Uterus (tissue), 4 donors: Measurements from ENCODE around the gene HECW1. TPM values are rescaled to one million over a fixed set of nuclear protein-coding genes. Genes with fewer than 3 reads are reported as not detected.

ENCODE experiments used
- DNase-seq, 2 donors: peaks; one replicate each; pipeline ENCODE4 v3.0.0-alpha.2; 2019 to 2020
- H3K27ac ChIP-seq, 2 donors: fragments of 200-600 bp; sonication (generic); 1 replicate in 1 of 2; 2 replicates in 1 of 2; pipeline ENCODE4 v1.5.1; 2016 to 2018
- H3K27me3 ChIP-seq, 2 donors: fragments of 200-600 bp; sonication (generic); one replicate each; pipeline ENCODE4 v1.5.1; 2018 to 2019; ENCODE audit warnings: control low read depth in 1 of 2
- H3K36me3 ChIP-seq, 2 donors: fragments of 200-600 bp; sonication (generic); one replicate each; pipeline ENCODE4 v1.5.1; 2019; ENCODE audit warnings: control low read depth in 1 of 2
- H3K4me1 ChIP-seq, 2 donors: fragments of 200-600 bp; sonication (generic); one replicate each; pipeline ENCODE4 v1.5.1; 2018 to 2019; ENCODE audit warnings: control low read depth in 1 of 2
- H3K4me3 ChIP-seq, 2 donors: fragments of 200-600 bp; sonication (generic); 1 replicate in 1 of 2; 2 replicates in 1 of 2; pipeline ENCODE4 v1.5.1; 2018 to 2019; ENCODE audit warnings: mild to moderate bottlenecking in 1 of 2
- H3K9me3 ChIP-seq, 2 donors: fragments of 200-600 bp; sonication (generic); one replicate each; pipeline ENCODE4 v1.5.1; 2019; ENCODE audit warnings: control low read depth in 1 of 2
- POLR2A ChIP-seq, 2 donors: fragments of 450-650 bp; IDR thresholded peaks; one replicate each; pipeline ENCODE4 v1.6.1; 2016; ENCODE audit warnings: antibody characterized with exemption in 2 of 2, mild to moderate bottlenecking in 1 of 2, moderate library complexity in 1 of 2
- intact Hi-C: fragments of 100-400 bp; cut with DNase I; formaldehyde crosslinking; loops from one replicate; pipeline ENCODE4 v1.15.1; 2023; ENCODE audit warnings: low total_unique reads
- total RNA-seq, 4 donors: library from RNA; depleted of rRNA in 3 of 4; stranded (reverse); fragments of >200 nt in 3 of 4; gene quantifications; one replicate each; pipeline versions ENCODE4 v1.1.0 to v1.2.4, GENCODE V29; 2014 to 2023
- TF ChIP-seq, protein P1 (sequence below), 4 experiments: fragments of 200-600 bp in 2 of 4; fragments of 450-650 bp in 2 of 4; sonication (generic) in 2 of 4; IDR thresholded peaks; one replicate each; pipeline ENCODE4 v1.5.1; 2016 to 2019; ENCODE audit warnings: antibody characterized with exemption in 4 of 4, mild to moderate bottlenecking in 2 of 4, moderate library complexity in 1 of 4
- donor health status: DM: yes; HTN: yes; CAD: no.

Gene HECW1
- total RNA-seq, 4 donors from 2014 or later: 0.28 TPM; not detected in 3

DNA sequence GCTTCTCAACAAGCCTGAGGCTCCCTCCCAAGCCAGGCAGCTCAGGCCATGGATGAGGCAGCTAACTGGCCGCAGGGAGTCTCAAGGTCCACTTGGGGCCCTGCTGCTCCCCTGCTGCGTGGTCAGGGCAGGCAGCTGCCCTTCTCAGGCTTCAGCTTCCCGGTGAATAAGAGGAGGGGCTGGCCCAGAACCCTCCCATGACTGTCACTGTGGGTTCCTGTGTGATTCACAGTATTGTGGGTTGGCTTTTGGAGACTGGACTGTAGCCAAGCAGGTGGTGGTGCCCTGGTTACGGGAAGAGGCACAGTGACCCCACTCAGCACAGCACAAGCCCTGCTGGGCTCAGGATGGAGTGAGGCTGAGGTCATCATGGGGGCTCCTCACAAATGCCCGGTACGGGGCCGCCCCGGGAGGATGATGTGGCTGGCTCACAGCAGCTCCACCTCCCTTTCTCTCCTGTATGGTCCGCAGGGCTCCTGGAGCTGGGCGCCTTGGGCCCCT, 189.8 kb downstream of the HECW1 start:
- H3K9me3 ChIP-seq: no peaks in the 10 kb centered on the region
- DNase-seq: no peak
- H3K36me3 ChIP-seq: no peaks in the 10 kb centered on the region
- H3K27ac ChIP-seq: no peak overlapping the region
- TF ChIP-seq, protein P1, sequence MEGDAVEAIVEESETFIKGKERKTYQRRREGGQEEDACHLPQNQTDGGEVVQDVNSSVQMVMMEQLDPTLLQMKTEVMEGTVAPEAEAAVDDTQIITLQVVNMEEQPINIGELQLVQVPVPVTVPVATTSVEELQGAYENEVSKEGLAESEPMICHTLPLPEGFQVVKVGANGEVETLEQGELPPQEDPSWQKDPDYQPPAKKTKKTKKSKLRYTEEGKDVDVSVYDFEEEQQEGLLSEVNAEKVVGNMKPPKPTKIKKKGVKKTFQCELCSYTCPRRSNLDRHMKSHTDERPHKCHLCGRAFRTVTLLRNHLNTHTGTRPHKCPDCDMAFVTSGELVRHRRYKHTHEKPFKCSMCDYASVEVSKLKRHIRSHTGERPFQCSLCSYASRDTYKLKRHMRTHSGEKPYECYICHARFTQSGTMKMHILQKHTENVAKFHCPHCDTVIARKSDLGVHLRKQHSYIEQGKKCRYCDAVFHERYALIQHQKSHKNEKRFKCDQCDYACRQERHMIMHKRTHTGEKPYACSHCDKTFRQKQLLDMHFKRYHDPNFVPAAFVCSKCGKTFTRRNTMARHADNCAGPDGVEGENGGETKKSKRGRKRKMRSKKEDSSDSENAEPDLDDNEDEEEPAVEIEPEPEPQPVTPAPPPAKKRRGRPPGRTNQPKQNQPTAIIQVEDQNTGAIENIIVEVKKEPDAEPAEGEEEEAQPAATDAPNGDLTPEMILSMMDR (IDR thresholded peaks at IDR 0.05): no peak
- no peak for TF ChIP-seq POLR2A (IDR thresholded peaks at IDR 0.05)
- no peaks in the 10 kb centered on the region for H3K27me3 ChIP-seq
- H3K4me1 ChIP-seq: no peaks in the 10 kb centered on the region
- H3K4me3 ChIP-seq: no peak overlapping the region
- intact Hi-C loops: no loop called here

DNA sequence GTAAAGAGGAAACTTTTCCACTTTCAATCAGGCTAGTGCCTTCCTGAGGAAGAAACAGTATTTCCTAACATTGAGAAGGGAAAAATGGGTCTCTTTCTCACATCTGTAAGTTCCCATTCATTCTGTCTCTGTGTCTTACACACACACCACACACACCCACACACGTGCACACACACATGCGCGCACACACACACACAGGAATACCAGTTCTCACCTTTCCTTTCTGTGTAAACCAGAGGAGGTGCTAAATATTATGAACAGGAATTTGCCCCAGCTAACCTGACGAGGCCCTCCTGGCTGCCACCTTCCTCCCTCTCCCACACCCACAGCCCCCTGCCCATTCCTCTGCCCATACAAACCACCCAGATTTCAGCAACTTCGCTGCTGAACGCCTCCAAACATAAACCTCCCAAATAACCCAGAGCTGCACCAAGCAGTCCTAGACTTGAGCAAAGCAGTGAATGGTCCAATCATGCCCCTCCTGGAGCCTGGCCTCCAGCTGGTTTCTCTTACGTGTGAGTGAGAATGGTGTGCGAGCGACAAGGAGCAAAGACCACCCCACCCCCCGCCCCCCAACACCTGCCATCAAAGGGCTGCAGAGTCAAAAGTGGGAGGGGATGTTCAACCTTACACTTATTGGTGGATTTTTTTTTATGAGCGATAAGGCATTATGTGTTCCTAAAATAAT, 190.5 kb downstream of the HECW1 start:
- Histone ChIP-seq H3K27ac (no peak overlapping the region), H3K27me3 (no peaks in the 10 kb centered on the region)
- intact Hi-C loops: no loop called here

DNA sequence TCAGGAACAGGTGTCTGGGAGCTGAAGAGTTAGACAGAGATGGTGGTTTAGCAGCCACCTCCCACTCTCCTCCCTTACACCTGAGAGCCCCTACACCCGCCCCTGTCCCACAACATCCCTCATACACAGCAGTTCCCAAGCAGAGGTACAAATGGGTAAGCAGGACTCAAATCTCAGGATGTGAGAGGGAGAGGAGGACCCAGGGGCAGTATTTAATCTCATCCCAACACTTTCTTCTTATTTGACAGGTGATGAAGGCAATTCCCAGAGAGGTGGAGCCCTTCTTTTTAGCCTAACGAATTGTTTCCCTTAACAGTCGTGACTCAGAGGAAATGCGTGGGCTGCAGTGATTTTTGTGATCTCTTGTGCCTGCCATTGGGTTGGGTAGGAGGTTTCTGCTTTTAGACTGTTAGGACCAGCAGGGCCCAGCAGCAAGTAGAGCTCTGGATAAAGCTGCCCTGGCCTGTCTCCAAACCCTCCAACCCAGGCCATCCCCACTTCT, 191.3 kb downstream of the HECW1 start:
- intact Hi-C loops: no loop called here
- DNase-seq: no peak
- H3K9me3 ChIP-seq: no peaks in the 10 kb centered on the region

More for the DNA sequence above, 190.5 kb downstream of the HECW1 start:
- DNase-seq: no peak
- TF ChIP-seq POLR2A (IDR thresholded peaks at IDR 0.05): no peak
- TF ChIP-seq, protein P1 (IDR thresholded peaks at IDR 0.05): no peak
- Histone ChIP-seq H3K9me3 (no peaks in the 10 kb centered on the region), H3K36me3 (no peaks in the 10 kb centered on the region), H3K4me3 (no peak overlapping the region), H3K4me1 (no peaks in the 10 kb centered on the region)

DNA sequence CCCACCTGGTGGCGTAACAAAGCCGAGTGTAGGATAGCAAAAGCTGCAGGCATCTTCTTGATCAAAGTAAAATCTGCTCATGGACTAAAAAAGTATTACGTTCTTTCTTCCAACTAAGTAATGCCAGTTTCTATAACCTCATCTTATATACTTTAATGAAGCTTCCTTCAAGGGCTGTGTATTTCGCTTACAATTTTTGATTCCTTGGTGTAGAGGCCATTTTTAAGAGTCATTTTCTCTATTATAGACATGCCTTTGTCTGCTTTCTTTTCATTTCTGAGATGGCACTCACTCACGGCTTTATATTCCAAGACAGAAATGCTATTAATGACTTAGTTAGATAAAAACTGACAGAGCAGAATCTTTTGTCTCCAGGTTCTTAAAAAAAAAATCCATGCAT, 194.0 kb downstream of the HECW1 start:
- no peaks in the 10 kb centered on the region for H3K4me1 ChIP-seq
- H3K9me3 ChIP-seq: no peaks in the 10 kb centered on the region
- TF ChIP-seq, protein P1 (IDR thresholded peaks at IDR 0.05): no peak
- no peak for TF ChIP-seq POLR2A (IDR thresholded peaks at IDR 0.05)
- H3K27ac ChIP-seq: no peak overlapping the region
- H3K36me3 ChIP-seq: no peaks in the 10 kb centered on the region
- no peak for DNase-seq
- no peak overlapping the region for H3K4me3 ChIP-seq
- no peaks in the 10 kb centered on the region for H3K27me3 ChIP-seq
- intact Hi-C loops: no loop called here

More for the DNA sequence above, 191.3 kb downstream of the HECW1 start:
- Histone ChIP-seq H3K27me3 (no peaks in the 10 kb centered on the region), H3K4me3 (no peak overlapping the region), H3K4me1 (no peaks in the 10 kb centered on the region), H3K27ac (no peak overlapping the region), H3K36me3 (no peaks in the 10 kb centered on the region)
- TF ChIP-seq, protein P1 (IDR thresholded peaks at IDR 0.05): no peak
- TF ChIP-seq POLR2A (IDR thresholded peaks at IDR 0.05): no peak

DNA sequence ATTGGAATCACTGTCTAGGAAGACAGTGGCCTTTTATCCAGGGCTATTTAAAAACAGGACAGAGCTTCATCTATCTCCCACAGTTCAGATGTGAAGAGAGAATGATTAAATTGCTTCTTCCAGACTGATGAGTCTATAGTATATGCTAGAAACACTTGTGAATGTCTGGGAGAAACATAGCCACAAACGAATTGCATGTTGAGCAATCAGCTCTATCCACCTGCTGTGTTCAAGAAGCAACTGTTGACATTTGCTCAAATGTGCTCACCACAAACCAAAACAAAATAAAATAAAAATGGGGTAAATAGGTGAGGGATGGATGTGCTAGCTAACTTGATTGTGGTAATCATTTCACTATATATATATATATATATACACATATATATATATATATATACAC, 195.1 kb downstream of the HECW1 start:
- no peak for DNase-seq
- Histone ChIP-seq H3K4me3 (no peak overlapping the region), H3K27me3 (no peaks in the 10 kb centered on the region), H3K4me1 (no peaks in the 10 kb centered on the region), H3K36me3 (no peaks in the 10 kb centered on the region), H3K27ac (no peak overlapping the region), H3K9me3 (no peaks in the 10 kb centered on the region)
- TF ChIP-seq, protein P1 (IDR thresholded peaks at IDR 0.05): no peak
- TF ChIP-seq POLR2A (IDR thresholded peaks at IDR 0.05): no peak
- intact Hi-C loops: no loop called here
